ENCODE measurements around the gene GRK1.

GRCh38 chr13:113765564-113765910 lies 98.5 kb downstream of the GRK1 start:
- TF ChIP-seq YY1 (IDR thresholded peaks at IDR 0.05; ENCODE audit: insufficient read depth, insufficient read length) (no peak), ZNF274 (IDR thresholded peaks at IDR 0.05; ENCODE audit: low read depth, low read length) (no peak), SUZ12 (IDR thresholded peaks at IDR 0.05; ENCODE audit: extremely low read depth, insufficient read depth, insufficient read length) (no peak)
